Hematopoietic multipotent progenitor cell treated with erythropoietin and hydrocortisone succinate and interleukin-3 and kit ligand, for 15 days (in vitro differentiated cells): ENCODE data around the gene LALBA.
"Not testable (repeated sequence)": the region's sequence is repeated elsewhere in the genome, so short reads cannot be mapped to it uniquely, and the experiment has no call there.

Experiments
- DNase-seq: peaks from one replicate; pipeline ENCODE4 v3.0.0-alpha.2; 2015; ENCODE audit warnings: low spot score

Gene LALBA

DNA sequence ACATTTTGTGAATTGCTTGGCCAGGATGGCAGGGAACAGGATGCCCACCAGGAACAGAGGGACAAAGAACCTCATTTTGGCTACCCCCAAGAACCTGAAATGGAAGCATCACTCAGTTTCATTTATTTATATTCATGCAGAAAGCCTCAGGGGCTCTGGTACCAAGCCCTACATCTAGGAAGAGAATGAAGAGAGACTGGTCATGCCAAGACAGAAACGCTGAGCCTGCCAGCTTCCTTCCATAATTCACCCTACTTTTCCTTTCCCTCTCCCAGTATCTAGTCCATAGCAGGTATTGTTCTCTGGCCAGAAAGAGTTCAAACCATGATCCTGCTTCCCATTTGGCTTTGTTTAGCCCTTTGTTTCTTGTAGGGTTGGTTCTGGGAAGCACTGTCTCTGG, at the start of gene LALBA:
Gene LALBA (minus strand): TSS at position 101 of the 400 bp plus-strand sequence. CDS start 26 bp downstream, at position 75.
- no peak for DNase-seq

DNA sequence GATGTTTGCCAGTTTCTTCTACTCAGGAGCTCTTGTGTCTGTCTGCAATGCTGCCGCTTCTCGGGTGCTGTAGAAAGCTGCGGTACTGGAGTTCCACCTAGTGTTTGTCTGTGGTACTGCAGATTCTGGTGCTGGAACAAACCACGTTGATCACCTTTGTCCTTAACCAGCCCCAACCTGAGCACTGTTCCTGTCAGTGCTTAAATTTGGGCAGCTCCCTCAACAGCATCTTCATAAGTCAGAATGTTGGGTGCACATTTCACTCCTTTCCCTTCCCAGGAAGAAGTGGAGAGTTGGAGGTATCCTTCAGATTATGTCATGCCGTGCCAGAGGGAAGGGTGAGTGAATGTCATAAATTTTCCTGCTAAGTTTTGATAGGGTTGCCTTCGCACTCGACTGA, 48.7 kb upstream of the LALBA start:
- peak; percentile 67 for DNase-seq

DNA sequence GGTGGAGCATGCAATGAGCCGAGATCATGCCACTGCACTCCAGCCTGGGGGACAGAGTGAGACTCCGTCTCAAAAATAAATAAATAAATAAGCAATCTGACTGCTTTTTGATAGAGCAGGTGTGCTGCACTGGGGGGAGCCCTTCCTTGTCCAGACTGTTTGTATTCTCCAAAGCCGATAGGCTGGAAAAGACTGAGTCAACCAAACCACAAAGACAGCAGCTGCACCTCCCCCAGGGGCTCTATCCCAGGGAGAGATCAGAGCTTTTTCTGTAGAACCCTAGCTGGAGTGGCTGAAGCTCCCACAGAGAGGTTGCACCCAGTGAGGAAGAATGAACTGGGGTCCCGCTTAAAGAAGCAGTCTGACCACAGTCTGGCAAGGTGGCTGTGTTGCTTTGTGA, 45.8 kb upstream of the LALBA start:
- no peak for DNase-seq

DNA sequence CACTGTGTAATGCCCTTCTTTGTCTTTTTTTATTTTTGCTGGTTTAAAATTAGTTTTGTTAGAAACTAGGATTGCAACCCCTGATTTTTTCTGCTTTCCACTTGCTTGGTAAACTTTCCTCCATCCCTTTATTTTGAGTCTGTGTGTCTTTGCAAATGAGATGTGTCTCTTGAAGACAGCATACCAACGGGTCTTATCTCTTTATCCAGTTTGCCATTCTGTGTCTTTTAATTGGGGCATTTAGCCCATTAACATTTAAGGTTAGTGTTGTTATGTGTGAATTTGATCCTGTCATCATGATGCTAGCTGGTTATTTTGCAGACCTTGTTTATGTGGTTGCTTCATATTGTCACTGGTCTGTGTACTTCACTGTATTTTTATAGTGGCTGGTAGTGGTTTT, 43.5 kb upstream of the LALBA start:
- no peak for DNase-seq

DNA sequence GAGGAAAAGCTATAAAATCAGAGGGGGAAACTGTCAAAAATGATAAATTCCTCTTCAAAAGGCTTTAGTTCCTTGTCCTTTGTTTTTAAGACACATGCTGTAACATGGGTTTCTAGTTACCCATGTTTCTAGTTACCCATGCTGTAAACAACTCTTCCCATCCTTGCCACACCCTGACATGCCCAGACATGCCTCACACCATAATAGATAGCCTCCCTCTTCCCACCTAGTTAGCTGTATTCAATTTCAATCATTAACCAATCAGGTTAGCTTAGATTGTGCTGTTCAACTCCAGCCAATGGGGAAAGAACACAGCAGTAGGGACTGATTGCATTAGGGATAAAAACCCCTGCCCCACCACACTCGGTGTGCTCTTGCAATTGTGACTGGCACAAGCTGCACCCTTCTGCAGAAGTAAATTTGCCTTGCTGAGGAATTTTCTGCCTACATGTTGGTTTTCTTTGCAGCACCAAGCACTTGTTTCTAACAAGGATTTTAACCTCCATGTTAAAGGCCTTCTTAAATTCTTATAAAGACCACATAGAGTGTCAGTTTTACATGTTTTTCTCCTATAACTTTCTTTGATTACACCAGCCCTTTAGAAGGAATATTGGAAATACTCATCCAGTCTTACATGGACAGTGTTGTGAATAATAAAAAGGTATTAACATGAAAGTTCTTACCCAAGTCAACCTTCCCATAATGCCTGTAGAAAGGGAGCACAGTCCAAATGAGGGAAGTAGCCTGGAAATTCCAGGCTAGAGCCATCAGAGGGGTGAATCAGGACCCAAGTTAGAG, 32.5 kb upstream of the LALBA start:
- no peak for DNase-seq

DNA sequence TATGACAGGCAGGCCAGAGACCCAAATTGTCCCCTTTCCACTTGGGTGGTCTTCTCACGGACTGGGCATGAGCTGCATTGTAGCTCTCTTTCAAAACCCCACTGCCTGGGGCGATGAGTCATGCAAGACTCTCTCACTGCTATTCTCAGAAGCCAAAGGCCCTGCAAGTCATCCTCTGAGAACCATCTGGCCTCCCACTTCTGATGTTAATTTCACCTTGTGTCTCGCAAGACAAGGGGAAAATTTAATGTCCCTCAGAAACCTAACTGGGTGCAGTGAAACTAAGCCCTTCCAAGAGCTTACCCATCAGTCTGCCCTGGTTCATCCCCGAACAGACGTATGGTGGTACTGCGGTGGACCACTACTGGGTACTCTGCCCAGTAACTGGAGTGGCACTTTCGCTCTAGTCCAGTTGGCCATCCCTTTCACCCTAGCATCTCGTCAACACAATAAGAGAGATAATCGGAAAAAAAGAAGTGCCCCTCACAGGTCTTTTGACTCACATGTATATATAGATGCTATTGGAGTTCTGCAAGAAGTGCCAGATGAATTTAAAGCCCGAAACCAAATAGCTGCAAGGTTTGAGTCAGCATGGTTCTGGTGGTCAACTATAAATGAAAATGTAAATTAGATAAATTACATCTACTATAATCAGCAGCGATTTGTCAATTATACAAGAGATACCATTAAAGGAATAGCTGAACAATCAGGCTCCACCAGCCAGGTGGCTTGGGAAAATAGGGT, 31.3 kb upstream of the LALBA start:
- no peak for DNase-seq

DNA sequence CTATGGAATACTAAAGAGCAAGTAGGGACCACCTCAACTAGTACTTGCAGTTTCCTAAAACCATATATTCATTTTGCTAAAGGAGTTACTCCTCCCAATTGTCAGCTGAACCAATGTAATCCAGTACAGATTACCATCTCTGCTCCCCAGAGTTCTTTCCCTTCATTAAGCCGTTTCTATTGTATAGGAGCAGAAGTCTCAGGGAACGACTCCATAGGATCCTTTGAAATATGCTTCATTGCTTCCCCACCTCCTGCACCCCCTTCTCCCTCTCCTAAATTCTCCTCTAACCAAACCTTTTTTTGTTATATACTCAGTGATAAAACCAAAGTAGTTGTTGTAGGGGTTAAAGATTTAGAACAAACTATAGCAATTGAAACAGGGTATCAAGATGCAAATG, 30.7 kb upstream of the LALBA start:
- DNase-seq, result no peak

DNA sequence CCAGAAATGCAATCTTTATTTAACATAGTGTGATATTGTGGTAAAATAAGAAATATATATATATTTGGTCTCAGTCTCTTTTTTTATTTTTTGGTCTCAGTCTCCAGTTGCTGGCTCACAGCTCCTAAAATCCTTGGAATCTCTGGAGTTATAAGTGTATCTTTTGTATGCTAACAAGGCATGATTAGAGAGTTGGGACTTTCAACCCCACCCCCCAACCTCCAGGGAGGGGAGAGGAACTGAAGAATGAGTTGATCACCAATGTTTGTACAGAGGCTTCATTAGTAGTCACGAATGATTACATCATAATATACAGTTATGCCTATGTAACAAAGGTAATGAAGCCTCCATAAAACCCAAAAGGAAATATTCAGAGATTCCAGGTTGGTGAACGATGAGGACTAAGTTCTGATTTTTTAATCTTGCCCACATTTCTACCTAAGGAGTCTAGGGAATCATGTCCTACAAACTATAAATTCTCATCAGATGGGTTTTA, 22.8 kb upstream of the LALBA start:
- no peak for DNase-seq

DNA sequence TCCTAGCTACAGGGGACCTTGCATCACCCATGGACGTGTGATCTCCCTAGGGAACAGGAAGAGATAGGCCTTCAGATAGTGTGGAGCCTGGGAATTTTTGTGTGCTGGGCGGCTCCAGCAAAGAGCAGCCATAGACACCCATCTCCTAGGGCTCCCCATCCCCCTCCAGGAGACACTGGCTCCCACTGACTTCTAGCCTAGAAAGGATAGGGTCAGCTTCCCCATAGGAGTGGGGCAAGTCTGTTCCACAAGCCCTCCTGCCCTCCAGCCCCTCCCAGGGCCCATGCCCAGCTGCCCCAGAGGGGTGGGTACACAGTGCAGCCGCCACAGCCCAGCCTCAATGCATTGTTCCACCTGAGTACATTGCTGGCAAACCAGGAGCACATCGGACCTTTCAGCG, 16.5 kb upstream of the LALBA start:
- DNase-seq, result no peak

DNA sequence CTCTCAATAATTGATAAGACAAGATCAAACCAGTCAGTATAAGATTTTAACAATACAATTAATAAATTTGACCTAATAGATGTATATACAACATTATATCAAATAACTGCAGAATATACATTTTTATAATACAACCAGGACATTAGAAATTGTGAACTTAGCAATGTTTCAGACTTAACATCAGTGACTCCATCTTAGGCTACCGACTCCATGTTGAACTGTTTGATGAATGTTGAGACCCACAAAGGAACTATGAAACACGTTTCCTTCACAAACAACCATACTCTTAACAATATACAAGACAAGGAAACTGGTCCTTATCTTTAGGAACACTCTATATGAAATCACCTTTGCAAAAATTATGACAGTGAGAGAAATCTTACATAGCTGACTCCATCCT, 13.9 kb upstream of the LALBA start:
- no peak for DNase-seq

DNA sequence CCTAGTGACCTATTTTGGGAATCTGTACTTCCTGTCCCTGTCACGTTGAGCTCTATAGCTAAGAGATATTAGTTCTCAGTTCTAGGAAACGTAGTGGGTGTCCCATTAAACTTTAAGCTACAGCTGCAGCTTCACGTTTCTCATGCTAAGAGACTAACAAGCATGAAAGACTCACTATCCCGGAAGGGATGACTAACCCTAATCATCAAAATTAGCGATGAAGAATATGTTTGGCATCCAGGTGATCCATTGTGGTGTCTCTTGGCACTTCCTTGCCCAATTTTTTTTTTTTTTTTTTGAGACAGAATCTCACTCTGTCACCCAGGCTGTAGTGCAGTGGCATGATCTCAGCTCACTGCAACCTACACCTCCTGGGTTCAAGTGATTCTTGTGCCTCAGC, 11.0 kb upstream of the LALBA start:
- no peak for DNase-seq

DNA sequence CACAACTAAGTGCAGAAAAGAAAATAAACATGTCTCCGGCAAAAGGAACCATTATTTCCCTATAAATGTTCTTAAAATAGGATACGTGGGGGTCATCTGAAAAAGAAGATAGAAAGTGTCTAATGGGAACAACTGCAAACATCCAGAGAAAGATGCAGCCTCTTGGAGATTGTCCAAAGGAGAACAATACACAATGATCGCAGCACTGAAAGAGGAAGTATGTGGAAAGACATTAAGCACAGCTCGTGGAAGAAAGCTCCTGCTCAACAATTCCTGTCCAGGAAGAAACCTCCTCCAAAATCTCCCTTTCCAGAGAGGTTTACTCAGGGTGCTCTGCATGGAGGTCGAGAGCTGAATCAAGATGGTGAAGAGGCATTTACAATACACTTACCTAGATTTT, 2.5 kb upstream of the LALBA start:
- no peak for DNase-seq

DNA sequence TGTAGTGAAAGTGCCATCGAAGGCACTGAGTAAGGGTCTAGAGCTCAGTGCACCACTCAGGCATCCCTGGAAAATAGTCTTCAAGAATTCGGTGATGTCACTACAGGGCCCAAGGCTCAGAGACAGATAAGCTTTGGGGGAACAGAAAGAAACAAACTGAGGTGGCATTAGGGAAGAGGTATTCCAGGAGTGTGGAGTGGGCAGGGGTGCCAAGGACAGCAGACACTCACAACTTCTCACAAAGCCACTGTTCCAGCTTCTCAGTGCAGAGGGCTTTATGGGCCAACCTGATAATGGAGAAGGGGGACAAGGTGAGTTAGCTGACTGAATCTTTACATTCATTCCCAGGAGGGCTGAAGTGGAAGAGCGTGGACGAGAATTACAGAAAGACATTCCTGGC, 2.1 kb downstream of the LALBA start:
- DNase-seq, result no peak

DNA sequence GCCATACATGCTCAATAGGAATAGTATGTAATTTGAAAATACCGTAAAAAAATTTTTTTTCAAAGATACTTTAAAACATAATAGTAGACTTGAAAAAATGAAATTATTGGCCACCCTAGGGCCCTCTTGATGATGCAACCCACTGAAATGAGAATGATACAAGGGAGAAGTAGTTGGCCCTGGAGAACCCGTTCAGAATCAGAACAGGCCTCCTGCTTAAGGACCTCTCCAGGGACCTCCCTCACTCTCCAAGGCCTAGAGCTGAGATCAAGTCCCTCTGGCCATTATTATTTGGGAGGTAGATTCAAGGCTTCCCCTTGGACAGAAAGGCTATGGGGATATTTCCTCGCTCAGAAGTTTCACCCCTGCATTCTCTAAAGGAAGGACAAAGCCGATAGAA, 11.9 kb downstream of the LALBA start:
- no peak for DNase-seq

DNA sequence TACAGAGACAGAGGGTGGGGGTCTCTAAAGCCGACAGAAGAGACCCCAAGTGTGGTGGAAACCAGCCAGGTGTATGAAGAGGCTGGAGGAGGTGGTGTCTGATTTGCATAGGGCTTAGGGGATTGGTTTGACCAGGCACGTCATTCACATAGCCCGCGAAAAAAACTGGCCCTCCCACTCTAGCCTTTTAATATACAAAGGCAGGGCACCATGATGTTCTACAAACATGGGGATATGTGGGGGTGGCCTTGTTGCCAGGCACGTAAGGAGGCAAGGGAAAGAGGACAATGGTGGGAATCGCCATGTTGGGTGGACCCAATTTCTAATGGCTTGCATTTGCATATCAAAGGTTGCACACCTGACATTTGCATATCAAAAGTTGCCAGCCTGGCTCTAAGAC, 13.2 kb downstream of the LALBA start:
- no peak for DNase-seq

DNA sequence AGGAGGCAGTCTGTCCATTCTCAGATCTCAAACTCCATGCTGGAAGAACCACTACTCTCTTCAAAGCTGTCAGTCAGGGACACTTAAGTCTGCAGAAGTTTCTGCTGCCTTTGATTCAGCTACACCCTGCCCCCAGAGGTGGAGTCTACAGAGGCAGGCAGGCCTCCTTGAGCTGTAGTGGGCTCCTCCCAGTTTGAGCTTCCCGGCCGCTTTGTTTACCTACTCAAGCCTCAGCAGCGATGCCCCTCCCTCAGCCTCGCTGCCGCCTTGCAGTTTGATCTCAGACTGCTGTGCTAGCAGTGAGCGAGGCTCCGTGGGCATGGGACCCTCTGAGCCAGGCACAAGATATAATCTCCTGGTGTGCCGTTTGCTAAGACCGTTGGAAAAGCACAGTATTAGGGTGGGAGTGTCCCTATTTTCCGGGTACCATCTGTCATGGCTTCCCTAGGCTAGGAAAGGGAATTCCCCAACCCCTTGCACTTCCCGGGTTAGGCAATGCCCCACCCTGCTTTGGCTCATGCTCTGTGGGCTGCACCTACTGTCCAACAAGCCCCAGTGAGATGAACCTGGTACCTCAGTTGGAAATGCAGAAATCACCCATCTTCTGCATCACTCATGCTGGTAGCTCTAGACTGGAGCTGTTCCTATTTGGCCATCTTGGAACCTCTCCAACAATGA, 16.0 kb downstream of the LALBA start:
- not testable (repeated sequence) for DNase-seq

DNA sequence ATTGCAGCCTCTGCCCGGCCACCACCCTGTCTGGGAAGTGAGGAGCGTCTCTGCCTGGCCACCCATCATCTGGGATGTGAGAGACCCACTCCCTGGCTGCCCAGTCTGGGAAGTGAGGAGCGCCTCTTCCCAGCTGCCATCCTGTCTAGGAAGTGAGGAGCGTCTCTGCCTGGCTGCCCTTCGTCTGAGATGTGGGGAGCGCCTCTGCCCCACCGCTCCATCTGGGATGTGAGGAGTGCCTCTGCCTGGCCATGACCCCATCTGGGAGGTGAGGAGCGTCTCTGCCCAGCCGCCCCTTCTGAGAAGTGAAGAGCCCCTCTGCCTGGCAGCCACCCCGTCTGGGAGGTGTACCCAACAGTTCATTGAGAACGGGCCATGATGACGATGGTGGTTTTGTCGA, 18.2 kb downstream of the LALBA start:
- DNase-seq, result not testable (repeated sequence)

DNA sequence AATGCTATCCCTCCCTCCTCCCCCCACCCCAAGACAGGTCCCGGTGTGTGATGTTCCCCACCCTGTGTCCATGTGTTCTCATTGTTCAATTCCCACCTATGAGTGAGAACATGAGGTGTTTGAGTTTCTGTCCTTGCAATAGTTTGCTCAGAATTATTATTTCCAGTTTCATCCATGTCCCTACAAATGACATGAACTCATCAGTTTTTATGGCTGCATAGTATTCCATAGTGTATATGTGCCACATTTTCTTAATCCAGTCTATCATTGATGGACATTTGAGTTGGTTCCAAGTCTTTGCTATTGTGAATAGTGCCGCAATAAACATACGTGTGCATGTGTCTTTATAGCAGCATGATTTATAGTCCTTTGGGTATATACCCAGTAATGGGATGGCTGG, 22.8 kb downstream of the LALBA start:
- DNase-seq, result not testable (repeated sequence)

DNA sequence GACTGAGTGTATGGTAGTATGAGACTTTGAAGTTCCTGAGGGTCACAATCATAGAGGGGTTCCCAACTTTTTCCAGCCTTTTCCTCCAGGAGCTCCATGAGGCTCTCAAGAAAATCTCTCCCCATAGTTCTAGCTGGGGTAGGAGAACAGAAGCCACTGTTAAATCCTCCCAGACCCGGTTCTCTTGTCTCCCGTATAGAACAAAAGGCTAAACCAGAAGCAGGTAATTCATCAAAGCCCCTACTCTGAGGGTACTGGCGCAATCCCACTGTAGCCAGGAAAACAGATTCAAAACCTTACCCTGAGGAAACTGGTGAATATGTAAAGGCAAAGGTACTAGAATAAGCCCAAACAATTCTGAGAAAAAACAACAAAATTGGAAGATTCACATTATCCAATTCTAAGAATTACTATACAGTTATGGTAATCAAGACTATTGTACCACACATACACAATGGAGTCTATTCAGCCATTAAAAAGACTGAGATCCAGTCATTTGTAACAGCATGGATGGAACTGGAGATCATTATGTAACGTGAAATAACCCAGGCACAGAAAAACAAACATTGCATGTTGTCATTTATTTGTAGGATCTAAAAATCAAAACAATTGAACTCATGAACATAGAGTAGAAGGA, 23.9 kb downstream of the LALBA start:
- DNase-seq, result no peak

DNA sequence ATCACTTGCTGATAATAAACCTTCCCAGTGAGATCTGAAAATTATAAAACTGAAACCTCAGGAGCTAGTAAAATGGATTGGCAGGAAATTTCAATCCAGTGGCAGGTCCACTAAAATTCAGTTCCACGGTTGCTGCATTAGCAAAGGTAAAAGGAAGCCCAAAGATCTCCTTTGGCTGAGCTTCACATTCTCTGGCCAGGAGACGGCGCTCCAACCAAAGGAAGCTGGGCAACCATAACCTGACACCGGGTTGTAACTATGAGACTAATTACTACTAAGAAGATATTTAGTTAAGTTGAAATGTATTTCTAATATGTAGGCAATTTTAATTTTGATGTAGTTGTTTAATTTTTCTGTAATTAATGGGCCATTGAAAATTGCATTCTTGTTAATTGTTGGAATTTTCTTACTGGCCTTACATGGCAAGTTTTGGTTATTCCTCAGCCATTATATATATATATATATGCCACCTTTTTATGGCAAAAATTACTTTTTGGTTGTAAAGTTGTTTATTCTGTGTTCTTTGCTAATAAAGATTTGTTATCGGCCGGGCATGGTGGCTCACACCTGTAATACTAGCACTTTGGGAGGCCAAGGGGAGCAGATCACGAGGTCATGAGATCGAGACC, 27.4 kb downstream of the LALBA start:
- DNase-seq, result peak; percentile 34

DNA sequence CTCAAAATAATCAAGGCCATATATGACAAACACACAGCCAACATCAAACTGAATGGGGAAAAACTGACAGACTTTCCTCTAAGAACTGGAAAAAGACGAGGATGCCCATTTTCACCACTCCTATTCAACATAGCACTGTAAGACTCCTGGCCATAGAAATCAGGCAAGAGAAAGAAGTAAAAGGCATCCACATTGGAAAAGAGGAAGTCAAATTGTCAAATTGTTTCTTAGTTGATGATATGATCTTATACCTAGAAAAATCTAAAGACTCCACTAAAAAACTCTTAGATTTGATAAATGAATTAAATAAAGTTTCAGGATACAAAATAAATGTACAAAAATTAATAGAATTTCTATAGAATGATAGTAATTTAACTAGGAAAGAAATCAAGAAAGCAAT, 33.2 kb downstream of the LALBA start:
- DNase-seq, result no peak

DNA sequence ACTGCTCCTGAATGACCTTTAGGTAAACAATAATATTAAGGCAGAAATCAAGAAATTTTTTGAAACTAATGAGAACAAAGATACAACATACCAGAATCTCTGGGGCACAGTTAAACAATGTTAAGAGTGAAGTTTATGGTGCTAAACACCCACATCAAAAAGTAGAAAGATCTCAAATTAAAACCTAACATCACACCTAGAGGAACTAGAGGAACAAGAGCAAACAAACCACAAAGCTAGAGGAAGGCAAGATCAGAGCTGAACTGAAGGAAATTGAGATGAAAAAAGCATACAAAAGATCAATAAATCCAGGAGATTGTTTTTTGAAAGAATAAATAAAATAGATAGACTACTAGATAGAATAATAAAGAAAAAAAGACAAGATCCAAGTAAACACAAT, 37.2 kb downstream of the LALBA start:
- no peak for DNase-seq
